Measurements from ENCODE around the gene AGO3. TPM values are rescaled to one million over a fixed set of nuclear protein-coding genes. Genes with fewer than 3 reads are reported as not detected.
A peak's percentile ranks its signal among the peaks of the same experiment; 100 is the strongest.

The AGO3 gene
- total RNA-seq, 2 experiments from 2014 or later, result 22.5 to 42.0 TPM

DNA sequence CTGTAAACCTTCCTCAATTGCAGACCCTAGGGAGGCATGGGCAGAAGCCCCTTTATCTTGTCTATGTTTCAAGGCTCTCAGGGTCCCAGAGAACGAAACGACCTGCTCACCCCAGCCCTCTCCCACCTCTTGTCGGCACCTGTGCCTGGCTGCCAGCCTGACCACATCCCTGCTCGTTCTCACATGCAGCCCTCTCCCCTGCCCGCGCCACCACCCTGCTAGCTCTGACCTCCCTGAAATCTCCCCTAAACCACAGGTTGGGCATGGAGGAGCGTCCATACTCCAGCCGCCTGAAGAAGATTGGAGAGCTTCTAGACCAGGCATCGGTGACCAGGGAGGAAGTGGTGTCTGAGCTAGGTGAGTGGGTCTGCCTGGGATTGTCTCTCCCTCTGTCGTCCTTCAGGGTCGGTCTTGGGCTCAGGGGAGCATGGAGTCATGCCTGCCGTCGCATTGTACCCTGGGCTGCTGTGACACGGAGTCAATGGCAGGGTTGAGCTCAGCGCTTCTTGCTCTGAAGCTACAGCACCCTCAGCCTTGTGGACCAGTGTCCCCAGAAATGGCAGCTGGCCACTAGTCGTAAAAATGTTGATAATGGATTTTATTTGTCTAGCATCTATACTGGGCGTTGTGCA is 161.4 kb downstream of the AGO3 start:
- Histone ChIP-seq H3K27ac (ENCODE audit: low read depth, low read length, poor library complexity, severe bottlenecking) (no peak overlapping the region), H3K4me3 (ENCODE audit: low read depth, low read length, poor library complexity, severe bottlenecking) (no peak overlapping the region), H2AFZ (ENCODE audit: low read length) (no peak overlapping the region), H3K36me3 (ENCODE audit: insufficient read depth, low read length) (peaks cover 54% of the 10 kb centered on the region), H3K4me2 (ENCODE audit: low read length) (no peak overlapping the region), H3K9me3 (ENCODE audit: low read length) (no peaks in the 10 kb centered on the region), H3K4me1 (ENCODE audit: insufficient read depth, low read length, poor library complexity, severe bottlenecking) (peaks cover 16% of the 10 kb centered on the region), H3K9me2 (ENCODE audit: insufficient read depth, low read length) (no peaks in the 10 kb centered on the region), H4K20me1 (ENCODE audit: insufficient read depth, low read length) (peaks cover 6% of the 10 kb centered on the region; the same call in 1 of the 2 replicates), H3K79me2 (ENCODE audit: insufficient read depth, low read depth, low read length) (peaks cover 18% of the 10 kb centered on the region)
- ChIA-PET POLR2A (no interaction called here), CTCF (ENCODE audit: unreplicated experiment) (no interaction called here)
- DNase-seq (ENCODE audit: low spot score), result no peak
- TF ChIP-seq, protein P1, sequence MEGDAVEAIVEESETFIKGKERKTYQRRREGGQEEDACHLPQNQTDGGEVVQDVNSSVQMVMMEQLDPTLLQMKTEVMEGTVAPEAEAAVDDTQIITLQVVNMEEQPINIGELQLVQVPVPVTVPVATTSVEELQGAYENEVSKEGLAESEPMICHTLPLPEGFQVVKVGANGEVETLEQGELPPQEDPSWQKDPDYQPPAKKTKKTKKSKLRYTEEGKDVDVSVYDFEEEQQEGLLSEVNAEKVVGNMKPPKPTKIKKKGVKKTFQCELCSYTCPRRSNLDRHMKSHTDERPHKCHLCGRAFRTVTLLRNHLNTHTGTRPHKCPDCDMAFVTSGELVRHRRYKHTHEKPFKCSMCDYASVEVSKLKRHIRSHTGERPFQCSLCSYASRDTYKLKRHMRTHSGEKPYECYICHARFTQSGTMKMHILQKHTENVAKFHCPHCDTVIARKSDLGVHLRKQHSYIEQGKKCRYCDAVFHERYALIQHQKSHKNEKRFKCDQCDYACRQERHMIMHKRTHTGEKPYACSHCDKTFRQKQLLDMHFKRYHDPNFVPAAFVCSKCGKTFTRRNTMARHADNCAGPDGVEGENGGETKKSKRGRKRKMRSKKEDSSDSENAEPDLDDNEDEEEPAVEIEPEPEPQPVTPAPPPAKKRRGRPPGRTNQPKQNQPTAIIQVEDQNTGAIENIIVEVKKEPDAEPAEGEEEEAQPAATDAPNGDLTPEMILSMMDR (conservative IDR thresholded peaks at IDR 0.05; ENCODE audit: low read length), result no peak
- no peak for TF ChIP-seq EZH2phosphoT487 (IDR thresholded peaks at IDR 0.05; ENCODE audit: borderline replicate concordance, low read depth, low read length)
- intact Hi-C loops (cut with micrococcal nuclease; ENCODE audit: unreplicated experiment), result no loop called here
- BruUV-seq (replicated peaks), result no TSS peak

DNA sequence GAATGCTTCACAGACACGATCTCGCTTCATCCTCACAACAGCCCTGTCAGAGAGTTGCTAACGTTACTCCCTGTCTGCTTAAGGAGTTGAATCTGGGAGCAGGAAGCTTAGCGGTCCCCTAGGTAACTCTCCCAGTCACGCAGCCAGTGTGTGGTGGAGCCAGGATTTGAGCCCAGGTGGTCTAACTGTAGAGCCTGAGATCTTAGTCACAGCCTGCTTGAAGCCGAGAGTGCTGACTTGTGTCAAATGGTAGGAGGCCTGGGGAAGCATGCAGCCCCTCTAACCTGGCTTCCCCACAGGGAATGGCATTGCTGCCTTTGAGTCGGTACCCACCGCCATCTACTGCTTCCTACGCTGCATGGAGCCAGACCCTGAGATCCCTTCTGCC is 161.9 kb downstream of the AGO3 start:
- TF ChIP-seq, protein P1 (conservative IDR thresholded peaks at IDR 0.05; ENCODE audit: low read length), result no peak
- no peak for TF ChIP-seq EZH2phosphoT487 (IDR thresholded peaks at IDR 0.05; ENCODE audit: borderline replicate concordance, low read depth, low read length)
- Histone ChIP-seq H2AFZ (ENCODE audit: low read length) (no peak overlapping the region), H3K79me2 (ENCODE audit: insufficient read depth, low read depth, low read length) (peaks cover 18% of the 10 kb centered on the region), H3K36me3 (ENCODE audit: insufficient read depth, low read length) (peaks cover 54% of the 10 kb centered on the region), H3K27ac (ENCODE audit: low read depth, low read length, poor library complexity, severe bottlenecking) (no peak overlapping the region), H3K4me1 (ENCODE audit: insufficient read depth, low read length, poor library complexity, severe bottlenecking) (peaks cover 16% of the 10 kb centered on the region), H3K9me3 (ENCODE audit: low read length) (no peaks in the 10 kb centered on the region), H4K20me1 (ENCODE audit: insufficient read depth, low read length) (peaks cover 6% of the 10 kb centered on the region; the same call in 1 of the 2 replicates), H3K4me2 (ENCODE audit: low read length) (no peak overlapping the region), H3K9me2 (ENCODE audit: insufficient read depth, low read length) (no peaks in the 10 kb centered on the region), H3K4me3 (ENCODE audit: low read depth, low read length, poor library complexity, severe bottlenecking) (no peak overlapping the region)
- CTCF ChIA-PET (ENCODE audit: unreplicated experiment), result no interaction called here
- POLR2A ChIA-PET, result no interaction called here
- BruUV-seq (replicated peaks), result no TSS peak
- intact Hi-C loops (cut with micrococcal nuclease; ENCODE audit: unreplicated experiment), result no loop called here
- no peak for DNase-seq (ENCODE audit: low spot score)

DNA sequence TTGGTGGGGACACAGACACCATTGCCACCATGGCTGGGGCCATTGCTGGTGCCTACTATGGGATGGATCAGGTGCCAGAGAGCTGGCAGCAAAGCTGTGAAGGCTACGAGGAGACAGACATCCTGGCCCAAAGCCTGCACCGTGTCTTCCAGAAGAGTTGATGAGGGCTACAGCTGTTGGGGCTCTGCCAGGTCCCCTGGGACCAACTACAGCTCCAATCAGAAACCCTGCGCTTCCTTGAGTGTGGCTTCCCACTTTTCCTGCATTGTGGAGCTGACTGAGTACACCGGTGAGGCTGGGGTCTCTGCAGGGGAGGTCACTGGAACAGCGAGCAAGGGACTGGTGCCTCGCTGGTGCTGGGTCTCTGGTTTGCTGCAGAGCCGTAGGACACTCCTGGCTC is 162.3 kb downstream of the AGO3 start:
- no peaks in the 10 kb centered on the region for H3K9me3 ChIP-seq (ENCODE audit: low read length)
- CTCF ChIA-PET (ENCODE audit: unreplicated experiment), result no interaction called here
- peaks cover 6% of the 10 kb centered on the region; the same call in 1 of the 2 replicates for H4K20me1 ChIP-seq (ENCODE audit: insufficient read depth, low read length)
- H3K36me3 ChIP-seq (ENCODE audit: insufficient read depth, low read length), result peaks cover 54% of the 10 kb centered on the region
- no peaks in the 10 kb centered on the region for H3K9me2 ChIP-seq (ENCODE audit: insufficient read depth, low read length)
- POLR2A ChIA-PET, result no interaction called here
- DNase-seq (ENCODE audit: low spot score), result no peak
- peaks cover 14% of the 10 kb centered on the region for H3K4me1 ChIP-seq (ENCODE audit: insufficient read depth, low read length, poor library complexity, severe bottlenecking)
- TSS peak; percentile 43 for BruUV-seq (replicated peaks)
- H2AFZ ChIP-seq (ENCODE audit: low read length), result no peak overlapping the region
- no peak overlapping the region for H3K4me2 ChIP-seq (ENCODE audit: low read length)
- intact Hi-C loops (cut with micrococcal nuclease; ENCODE audit: unreplicated experiment), result no loop called here
- no peak overlapping the region for H3K27ac ChIP-seq (ENCODE audit: low read depth, low read length, poor library complexity, severe bottlenecking)
- H3K4me3 ChIP-seq (ENCODE audit: low read depth, low read length, poor library complexity, severe bottlenecking), result no peak overlapping the region
- H3K79me2 ChIP-seq (ENCODE audit: insufficient read depth, low read depth, low read length), result peaks cover 18% of the 10 kb centered on the region
- TF ChIP-seq, protein P1 (conservative IDR thresholded peaks at IDR 0.05; ENCODE audit: low read length), result no peak
- no peak for TF ChIP-seq EZH2phosphoT487 (IDR thresholded peaks at IDR 0.05; ENCODE audit: borderline replicate concordance, low read depth, low read length)
